HG03439 (cell line): ENCODE measurements around the gene MTFP1.

Experiments
- ATAC-seq: cut with Tn5 transposase; IDR thresholded peaks from one replicate; pipeline ENCODE4 v1.9.1; 2021; ENCODE audit warnings: mild to moderate bottlenecking, moderate library complexity; ENCODE audit not compliant: unreplicated experiment

The MTFP1 gene, protein sequence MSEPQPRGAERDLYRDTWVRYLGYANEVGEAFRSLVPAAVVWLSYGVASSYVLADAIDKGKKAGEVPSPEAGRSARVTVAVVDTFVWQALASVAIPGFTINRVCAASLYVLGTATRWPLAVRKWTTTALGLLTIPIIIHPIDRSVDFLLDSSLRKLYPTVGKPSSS

DNA sequence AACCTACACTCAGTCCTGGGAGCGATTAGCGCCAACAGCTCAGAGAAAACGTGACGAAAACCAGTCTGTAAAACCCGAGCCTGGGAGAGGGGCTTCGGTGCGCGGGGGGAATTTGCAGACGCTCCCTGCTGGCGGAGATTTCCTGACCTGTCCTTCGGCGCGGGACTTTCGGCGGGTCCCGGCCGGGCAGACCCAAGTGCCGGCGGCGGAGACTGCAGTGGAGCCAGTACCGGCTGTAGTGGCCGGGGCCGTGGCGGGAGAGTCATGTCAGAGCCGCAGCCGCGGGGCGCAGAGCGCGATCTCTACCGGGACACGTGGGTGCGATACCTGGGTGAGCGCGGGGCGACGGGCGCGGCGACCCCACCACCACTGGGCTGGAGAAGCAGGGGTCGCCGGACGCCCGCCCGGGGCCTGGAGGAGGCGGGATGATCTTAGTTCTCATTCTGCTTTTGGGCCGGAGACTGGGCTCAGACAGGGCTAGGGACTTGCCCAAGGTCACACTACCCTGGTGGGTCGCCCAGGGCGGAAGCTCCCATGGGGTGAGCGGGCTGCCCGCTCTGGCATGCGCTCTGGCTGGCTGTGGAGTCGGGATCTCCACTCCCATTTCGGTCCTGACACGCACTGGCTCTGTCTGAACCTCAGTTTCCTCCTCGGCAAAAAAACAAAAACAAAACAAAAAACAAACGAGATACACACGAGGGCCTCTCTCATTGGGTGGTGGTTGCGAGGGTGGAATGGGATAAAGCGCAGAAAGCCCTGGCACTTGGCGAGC, at the start of gene MTFP1:
Gene MTFP1 (plus strand): TSS at position 153 of the 772 bp plus-strand sequence. CDS start 112 bp downstream, at position 265.
- no peak for ATAC-seq

DNA sequence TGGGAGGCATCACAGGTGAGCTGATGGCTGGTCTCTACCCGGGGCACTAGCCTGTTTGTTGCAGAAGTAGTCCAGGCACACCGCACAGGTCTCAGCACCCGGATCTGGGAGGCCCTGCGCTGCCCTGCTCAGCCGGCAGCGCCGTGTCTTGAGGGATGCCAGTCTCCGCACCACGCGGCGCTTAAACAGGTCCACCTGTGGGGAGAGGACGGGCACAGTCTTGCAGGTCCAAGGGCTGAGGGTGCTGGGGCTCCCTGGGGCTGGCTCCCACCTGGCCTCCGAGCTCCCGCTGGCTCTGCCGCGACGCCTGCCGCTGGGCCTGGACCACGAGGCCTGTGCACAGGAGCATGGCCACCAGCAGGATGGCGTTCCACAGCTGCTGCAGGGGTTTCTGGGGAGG, 45.6 kb upstream of the MTFP1 start:
- no peak for ATAC-seq

DNA sequence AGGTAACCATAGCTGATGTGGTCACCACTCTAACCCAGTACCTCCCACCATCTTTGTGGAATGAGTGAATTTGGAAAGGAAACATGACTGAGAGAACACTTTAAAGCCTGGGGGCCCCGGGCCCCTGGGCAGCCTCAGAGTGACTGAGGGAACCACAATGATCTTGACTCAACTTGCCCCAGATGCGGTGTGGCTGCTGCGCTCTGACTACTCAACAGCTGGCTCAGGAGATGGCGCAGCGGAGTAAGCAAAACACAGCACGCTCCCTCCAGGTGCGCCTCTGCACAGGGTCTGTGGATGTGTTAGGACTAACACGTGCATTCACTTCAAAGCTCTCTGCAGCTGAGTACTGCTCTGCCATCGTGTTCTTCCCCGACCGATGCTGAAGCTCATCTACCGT, 44.3 kb upstream of the MTFP1 start:
- no peak for ATAC-seq

DNA sequence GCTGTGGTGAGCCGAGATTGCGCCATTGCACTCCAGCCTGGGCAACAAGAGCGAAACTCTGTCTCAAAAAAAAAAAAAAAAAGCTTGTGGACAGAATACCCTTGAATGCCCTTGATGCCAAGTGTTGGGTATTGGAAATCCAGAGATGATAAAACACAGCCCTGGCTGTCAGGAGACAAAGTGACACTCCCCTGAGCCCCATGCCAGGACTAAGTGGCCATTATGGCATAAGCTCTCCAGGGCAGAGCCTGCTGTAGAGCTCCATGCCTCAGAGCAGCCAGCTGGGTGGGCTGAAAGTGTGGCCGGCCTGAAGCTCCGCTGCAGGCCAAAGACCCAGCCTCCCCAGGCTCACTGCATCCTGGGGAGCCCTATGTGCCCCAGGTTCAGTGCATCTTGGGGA, 43.2 kb upstream of the MTFP1 start:
- no peak for ATAC-seq

DNA sequence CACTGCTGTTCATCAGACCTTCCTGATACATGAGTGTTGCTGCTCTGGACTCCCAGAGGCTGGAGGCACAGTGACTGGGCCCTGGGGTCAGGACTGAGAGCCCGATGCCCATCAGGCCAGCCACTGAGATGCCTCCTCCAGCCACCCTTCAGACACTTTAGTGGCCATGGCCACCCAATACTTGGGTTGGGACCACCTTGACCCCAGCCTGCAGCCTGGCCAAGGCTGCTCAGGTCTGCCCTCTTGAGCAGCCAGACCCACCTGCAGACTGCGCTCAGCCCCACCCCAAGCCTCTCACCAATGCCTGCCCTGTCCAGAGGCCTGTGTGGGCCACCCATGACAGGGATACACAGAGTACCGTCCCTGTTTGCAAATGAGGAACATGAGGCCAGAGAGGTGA, 42.5 kb upstream of the MTFP1 start:
- ATAC-seq: no peak

DNA sequence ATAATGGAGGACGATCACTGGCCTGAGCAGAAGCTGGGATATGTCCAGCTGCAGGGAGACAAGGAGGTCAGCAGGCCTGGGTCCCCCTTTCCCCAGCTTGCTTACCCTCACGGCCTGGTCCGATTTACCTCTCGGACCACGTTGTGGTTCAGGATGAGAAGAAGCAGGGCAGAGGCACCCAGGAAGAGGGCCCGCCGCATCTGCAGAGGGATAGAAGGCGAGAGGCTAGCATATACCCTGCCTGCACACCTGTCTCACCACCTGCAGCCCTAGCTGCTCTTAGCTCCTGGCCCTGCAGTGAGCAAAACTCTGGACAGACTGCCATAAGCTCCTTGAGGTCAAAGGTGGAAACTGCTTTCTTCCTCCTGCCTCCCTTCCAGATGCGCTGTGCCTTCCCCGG, 39.6 kb upstream of the MTFP1 start:
- no peak for ATAC-seq

DNA sequence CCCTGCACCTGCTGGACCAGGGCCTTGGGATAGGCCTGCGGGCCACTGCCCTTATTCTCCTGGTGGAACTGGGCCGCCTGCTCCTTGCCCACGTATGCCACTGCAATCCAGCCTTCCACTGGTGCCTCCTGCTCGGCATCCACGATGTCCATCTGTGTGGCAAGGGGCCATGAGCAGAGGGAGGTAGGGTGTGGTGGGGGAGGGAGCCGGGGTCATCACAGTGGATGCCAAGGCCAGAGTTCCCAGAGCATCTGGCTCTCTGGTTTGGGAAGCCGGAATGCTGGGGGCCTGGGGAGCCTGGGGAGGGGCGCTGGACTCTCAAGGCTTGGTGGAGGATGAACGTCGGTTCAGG, 39.0 kb upstream of the MTFP1 start:
- no peak for ATAC-seq

DNA sequence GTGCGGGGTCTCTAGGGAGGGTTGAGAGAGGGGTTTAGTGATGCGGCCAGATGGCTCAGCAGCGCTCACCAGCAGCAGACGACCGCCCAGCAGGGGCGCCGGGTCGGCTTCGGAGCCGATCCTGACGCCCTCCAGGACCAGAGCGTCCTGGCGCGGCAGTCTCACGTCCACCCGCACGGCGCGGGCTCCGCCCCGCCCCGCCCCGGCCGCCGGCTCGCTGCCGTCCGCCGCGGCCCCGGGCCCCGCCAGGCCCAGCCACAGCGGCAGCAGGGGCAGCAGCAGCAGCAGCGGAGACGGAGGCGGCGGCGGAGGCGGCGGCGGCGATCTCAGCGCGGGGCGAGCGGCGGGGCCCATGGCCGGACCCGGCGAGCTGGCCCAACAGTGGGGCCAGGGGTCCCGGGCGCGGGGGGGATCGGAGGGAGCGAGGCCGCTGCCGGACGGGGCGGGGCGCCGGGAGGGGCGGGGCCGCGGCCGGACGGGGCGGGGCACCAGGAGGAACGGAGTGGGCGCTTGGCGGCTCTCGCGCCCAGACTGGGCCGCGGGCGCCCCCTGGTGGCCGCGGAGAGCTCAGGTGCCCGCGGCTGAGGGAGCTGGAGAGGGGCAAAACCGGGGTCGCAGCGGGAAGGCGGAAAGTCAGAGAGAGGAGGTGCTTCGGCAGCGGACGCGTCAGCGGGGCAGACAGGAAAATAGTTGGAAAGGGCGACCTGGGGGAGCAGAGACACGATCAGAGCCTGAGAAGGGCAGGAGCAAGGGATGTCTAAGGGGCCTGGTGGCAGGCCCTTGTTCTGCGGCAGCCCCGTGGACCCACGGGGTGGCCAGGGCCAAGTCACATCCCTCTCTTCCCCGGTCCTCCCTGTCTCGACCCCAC, 38.4 kb upstream of the MTFP1 start, which contains the start of gene RNF215:
Gene RNF215 (minus strand): TSS at position 452 of the 868 bp plus-strand sequence. CDS start 98 bp downstream, at position 354.
- peak; percentile 59 for ATAC-seq

DNA sequence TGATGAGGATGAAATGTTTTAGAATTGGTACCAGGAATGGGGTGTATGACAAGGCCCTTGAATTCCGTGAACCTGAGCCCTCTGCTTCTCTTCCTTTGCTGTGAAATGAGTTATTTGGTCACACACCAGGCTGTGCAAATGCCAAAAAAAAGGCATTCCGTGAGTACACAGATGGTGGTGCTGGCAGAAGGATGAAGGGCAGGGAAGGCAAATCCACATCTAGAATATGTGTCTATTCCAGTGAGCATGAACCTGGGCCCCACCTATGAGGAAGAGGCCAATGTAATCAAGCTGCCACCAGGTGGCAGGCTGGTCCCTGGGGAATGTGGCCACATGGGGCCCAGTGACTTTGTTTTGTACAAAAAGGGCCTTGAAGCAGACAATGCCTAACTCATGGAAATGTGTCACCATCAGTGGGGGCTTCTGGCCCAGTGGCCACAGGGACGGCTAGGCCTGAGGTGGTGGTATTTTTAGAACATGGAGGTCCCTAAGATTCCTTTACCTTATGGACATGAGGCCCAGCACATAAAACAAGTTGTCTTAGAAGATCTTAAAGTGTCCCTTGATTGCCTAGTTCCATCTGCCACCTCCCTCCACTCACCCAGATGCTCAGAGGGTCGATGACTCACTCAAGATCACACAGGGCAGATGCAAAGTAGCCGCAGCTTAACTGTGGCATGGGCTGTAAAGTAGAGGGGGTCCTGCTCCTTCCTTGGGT, 34.4 kb upstream of the MTFP1 start:
- no peak for ATAC-seq

DNA sequence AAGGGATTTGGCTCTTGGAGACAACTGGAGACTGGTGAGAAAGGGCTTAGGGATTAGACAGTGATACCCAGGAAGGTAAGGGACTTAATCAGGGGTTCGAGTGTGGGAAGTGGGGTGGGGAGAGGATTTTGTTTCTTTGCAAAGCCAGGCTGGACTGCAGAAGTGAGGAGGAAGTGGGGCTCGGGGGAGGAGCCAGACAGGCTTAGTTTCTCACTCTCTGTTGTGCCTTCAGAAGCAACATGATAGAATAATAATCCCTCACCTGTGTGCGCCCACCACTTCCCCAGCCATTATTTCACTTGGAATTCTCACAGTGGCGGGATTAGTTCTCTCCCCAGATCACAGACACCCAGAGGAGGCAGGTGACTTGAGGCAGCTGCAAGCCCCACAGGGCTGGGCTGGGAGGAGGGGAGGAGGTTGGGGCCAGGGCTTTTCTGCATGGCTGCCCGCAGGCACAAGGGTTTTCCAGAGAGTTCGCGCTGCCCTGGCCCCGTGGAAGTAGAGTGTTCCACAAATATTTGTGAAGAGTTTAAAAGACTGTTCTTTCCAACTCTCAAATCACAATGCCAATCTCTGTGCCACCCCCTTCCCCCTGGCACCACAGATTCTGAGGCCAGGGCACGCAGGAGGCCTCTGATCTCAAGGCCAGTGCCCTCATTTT, 32.8 kb upstream of the MTFP1 start:
- ATAC-seq: no peak

DNA sequence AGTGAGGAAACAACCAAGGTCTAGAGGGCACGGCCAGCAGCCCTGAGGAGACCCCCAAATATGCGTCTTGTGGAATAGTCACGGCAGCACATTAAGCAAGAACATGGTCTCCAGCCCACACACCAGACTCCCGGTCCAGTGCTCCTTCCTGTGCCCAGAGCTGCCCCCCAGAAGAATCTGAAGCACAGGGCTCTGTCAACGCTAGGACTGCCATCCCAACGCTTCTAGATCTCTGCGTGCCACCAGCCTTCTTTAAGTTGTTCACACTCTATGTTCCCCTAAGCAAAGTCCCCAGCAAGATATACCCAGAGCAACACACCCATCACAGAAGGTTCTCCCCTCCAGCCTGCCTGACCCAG, 32.3 kb upstream of the MTFP1 start:
- no peak for ATAC-seq

DNA sequence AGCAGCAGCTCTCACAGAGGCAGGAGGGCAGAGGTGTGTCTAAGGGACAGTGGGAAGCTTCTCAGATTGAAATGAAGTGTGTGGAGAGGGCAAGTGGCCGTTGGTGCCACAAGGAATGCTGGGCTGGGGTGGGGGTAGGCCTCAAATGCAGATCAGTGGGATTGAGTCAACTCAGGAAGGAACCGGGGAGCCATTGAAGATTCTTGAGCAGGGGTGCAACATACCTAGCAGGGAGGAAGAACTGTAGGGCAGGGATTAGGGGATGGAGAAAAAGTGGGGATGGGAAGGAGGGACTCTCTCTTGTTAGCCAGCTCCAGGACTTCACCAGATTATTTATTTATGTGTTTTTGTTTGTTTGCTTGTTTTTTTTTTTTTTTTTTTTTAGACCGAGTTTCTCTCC, 31.7 kb upstream of the MTFP1 start:
- ATAC-seq: no peak

DNA sequence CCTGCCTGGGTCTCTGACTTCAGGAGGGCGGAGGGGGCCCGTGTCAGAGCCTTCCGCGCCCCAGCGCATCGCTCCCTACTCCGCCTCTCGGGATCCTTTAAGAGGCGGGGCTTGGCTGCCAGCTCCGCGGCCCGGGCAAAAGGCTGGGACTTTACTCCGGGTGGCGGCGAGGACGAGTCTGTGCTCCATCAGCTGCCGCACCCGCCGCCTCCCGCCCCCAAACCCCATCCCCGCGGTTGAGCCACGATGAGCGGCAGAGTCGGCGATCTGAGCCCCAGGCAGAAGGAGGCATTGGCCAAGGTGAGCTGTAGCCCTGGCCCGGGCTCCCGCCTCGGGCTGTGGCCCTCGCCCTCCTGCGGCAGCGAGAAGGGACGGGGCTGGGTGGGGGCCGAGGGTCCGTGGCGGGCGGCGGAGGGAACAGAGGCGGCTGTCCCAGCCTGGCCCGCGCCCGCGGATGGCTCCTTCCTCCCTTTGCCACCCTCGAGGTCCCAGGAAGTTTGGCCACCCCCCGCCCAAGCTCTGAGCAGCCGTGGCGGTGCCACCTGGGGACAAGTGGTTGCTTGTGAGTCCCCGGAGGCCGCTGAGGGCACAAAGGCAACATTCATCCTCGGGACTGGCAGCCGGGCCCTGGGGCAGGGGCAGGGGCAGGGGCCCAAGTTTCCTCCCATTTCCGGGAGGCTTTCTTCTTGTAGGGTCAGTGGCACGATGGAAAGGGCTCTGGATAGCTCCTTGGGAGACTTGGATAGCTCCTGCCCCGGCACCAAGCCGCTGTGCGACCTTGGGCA, 28.5 kb upstream of the MTFP1 start, which contains the start of gene SEC14L2:
Gene SEC14L2 (plus strand): TSS at position 148 of the 785 bp plus-strand sequence. CDS start 99 bp downstream, at position 247.
- ATAC-seq: no peak

DNA sequence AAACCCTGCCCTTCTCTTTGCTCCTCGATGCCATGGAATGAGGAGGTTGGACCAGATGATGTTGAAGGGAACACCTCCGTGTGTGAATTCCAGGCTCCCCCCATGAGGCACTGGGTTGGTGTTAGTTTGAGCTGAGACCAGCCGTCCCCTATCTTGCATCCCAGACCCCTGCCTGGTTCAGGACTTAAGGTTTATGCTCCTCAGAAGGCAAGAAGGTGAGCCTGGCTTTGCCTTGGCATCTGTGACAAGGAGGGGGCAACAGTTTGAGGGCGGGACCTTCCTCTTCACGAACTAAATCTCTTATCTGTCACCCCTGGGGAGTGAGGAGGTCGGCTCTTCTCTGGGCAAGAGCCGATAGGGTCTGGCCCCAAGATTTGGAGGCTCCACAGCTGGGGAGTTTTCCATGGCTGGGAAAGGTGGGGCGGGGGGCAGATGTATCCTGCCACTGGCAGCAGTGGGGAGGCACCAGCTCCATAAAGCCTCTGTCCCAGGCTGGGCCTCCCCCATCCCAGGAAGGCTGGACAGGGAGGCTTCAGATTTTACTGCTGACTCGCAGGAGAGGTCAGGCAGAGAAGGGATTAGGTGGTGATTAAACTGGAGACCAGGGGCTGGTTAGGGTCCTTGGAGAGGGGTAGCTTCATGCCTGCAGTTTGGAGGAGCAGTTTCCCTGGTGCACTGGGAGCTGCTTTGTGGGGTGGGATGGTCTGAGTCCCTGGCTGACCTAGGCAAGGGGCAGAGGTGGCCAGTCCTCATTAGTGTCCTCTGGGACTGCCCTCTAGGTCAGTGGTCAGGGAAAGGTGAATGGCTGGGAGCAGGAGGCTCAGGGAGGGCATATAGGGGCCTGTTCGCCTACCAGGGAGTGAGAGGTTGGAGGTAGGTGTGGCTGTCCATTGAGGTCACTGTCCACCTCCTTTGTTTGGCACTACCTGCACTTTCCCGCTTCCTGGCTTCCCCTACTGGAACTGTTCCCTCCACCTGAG, 27.6 kb upstream of the MTFP1 start:
- no peak for ATAC-seq

DNA sequence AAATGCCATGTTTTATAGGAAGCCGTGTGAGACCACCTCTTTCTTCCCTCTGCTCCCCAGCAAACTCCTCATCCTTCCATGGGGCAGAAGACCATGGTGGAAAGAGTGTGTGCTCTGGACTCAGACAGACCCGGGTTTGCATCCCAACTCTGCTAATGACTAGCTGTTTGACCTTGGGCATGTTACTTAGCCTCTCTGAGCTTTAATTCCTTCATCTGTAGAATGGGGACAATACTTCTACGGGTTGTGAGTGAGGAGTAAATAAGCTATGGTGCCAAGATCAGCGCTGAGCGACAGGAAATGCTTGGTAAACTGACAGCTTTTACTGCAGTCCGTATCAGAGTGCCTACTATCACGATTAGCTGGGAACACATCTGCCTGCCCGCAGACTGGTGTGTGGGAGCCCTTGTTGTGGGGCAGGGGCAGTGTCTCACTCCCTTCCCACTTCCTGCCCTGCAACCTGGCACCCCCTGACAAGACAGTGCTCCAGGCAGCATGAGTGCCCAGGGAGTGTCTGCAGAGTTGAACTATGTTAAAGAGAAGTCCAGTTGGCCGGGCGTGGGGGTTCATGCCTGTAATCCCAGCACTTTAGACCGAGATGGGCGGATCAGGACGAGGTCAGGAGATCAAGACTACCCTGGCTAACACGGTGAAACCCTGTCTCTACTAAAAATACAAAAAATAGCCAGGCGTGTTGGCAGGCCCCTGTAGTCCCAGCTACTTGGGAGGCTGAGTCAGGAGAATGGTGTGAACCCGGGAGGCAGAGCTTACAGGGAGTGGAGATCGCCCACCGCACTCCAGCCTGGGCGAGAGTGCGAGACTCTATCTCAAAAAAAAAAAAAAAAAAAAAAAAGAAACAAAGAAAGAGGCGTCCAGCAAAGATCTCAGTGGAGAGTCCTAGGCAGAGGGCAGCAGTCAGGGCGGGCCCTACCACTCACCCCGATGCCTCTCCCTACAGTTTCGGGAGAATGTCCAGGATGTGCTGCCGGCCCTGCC, 26.6 kb upstream of the MTFP1 start:
- no peak for ATAC-seq

DNA sequence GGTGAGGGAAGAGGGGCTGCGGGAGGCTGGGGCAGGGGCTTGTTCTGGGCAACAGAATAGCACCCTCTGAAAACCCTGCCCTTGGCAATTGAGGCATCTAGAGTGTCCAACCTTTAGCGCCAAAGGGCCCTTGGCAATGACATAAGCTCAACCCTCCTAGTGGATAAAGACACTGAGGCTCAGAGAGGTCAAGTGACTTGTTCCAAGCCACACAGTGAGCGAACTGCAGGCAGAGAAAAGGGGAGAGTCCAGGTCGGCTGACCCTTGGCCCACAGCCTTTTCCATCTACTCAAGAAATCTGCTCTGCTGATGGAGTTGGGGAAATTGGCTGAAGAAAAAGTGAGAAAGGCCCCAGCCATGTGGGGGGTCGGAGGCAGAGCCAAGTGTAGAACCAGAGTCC, 25.9 kb upstream of the MTFP1 start:
- ATAC-seq: no peak

DNA sequence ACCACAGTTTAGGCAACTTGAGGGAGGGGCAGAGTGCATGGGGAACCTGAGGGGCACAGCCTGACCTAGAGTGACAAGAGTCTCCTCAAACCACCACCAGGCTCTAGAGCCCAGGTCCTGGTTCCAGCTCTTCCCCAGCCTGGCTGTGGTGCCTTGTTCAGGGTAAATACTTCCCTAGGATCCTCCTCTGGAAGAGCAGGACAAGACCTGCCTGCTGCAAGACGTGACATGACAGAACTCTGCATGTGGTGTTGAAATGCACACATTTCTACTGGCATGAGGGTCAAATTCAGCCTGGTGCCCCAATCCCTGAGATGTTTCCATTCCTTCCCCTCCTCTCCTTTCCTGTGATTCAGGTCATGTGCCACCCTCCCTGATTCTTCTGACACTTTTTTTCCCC, 25.4 kb upstream of the MTFP1 start:
- no peak for ATAC-seq
